Ishikawa (cell line): ENCODE measurements around the gene CACNA2D4.

ENCODE experiments used
- CEBPB ChIP-seq: IDR thresholded peaks from 2 replicates; pipeline ENCODE4 v1.6.1; 2012
- CREB1 ChIP-seq: IDR thresholded peaks from 2 replicates; pipeline ENCODE4 v1.6.1; 2012; ENCODE audit warnings: low read depth
- FOXM1 ChIP-seq: IDR thresholded peaks from 2 replicates; pipeline ENCODE4 v1.6.1; 2012; ENCODE audit warnings: low read depth, borderline replicate concordance
- NFIC ChIP-seq: IDR thresholded peaks from 2 replicates; pipeline ENCODE4 v1.6.1; 2012
- RAD21 ChIP-seq: IDR thresholded peaks from 2 replicates; pipeline ENCODE4 v1.6.1; 2012; ENCODE audit warnings: low read depth
- TAF1 ChIP-seq: IDR thresholded peaks from 2 replicates; pipeline ENCODE4 v1.6.1; 2012; ENCODE audit warnings: low read depth, mild to moderate bottlenecking
- TCF12 ChIP-seq: IDR thresholded peaks from 2 replicates; pipeline ENCODE4 v1.6.1; 2012; ENCODE audit warnings: low read depth
- YY1 ChIP-seq: IDR thresholded peaks from 2 replicates; pipeline ENCODE4 v1.6.1; 2012; ENCODE audit warnings: low read depth
- ZBTB7A ChIP-seq: IDR thresholded peaks from 2 replicates; pipeline ENCODE4 v1.6.1; 2012; ENCODE audit warnings: low read depth
- TF ChIP-seq, protein P1 (sequence below): IDR thresholded peaks from 2 replicates; pipeline ENCODE4 v1.6.1; 2012; ENCODE audit warnings: low read depth, mild to moderate bottlenecking
- TF ChIP-seq, protein P2 (sequence below): IDR thresholded peaks from 2 replicates; pipeline ENCODE4 v1.6.1; 2012
- TF ChIP-seq, protein P3 (sequence below): IDR thresholded peaks from 2 replicates; pipeline ENCODE4 v1.6.1; 2012

The CACNA2D4 gene

DNA sequence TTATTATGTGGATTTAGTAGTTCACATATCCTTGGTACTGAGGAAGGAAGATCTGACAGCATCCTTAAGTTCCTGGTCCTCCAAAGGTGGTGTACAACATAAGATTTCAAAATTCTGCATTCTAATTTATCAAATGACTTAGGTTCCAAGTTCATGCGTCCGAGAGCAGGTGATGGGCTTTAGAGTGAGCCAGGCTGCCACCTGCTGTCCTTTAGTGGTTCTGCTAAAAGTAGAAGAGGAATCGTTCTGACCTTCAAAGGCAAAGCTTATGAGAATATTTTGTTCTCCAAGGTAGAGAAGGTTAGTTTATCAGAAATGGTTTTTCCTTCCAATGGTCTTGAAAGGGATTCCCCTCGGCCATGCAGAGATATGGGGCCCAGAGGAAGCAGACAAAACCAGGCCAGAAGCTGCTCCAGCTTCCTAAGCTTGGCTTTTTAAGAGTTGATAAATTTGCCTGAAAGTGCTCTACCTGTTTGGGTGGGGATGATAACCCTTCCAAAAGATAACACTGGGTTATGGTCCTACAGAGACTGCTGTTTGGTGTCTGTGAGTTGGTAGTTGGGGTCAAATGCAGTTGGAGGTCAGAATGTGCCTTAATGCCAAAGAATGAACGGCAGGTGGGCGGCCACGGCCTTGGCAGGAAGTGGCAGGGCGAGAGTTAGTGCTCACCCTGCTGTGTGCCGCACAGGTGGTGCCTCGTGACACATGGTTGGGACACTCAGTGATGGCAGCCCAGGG is 127.2 kb downstream of the CACNA2D4 start:
- no peak for TF ChIP-seq CEBPB
- TF ChIP-seq RAD21: peak; percentile 87

DNA sequence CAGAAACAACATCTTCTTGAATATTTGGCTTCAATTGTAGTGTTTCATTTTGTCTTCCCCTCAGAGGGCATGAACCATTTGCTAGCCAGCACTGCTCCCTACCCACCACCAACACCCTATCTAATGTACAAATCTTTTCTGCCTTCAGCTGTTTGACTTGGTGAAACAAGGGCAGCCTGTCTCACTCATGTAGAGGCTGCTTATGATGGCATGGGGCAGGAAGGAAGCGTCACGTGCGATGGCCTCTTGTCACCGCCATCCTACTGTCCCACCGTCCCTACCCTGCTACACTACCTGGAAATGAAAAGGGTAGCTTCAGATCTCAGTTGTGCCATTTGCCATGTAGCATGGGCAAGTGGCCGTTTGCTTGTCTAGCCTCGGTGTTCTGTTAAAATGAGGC is 128.0 kb downstream of the CACNA2D4 start:
- TF ChIP-seq, protein P1, sequence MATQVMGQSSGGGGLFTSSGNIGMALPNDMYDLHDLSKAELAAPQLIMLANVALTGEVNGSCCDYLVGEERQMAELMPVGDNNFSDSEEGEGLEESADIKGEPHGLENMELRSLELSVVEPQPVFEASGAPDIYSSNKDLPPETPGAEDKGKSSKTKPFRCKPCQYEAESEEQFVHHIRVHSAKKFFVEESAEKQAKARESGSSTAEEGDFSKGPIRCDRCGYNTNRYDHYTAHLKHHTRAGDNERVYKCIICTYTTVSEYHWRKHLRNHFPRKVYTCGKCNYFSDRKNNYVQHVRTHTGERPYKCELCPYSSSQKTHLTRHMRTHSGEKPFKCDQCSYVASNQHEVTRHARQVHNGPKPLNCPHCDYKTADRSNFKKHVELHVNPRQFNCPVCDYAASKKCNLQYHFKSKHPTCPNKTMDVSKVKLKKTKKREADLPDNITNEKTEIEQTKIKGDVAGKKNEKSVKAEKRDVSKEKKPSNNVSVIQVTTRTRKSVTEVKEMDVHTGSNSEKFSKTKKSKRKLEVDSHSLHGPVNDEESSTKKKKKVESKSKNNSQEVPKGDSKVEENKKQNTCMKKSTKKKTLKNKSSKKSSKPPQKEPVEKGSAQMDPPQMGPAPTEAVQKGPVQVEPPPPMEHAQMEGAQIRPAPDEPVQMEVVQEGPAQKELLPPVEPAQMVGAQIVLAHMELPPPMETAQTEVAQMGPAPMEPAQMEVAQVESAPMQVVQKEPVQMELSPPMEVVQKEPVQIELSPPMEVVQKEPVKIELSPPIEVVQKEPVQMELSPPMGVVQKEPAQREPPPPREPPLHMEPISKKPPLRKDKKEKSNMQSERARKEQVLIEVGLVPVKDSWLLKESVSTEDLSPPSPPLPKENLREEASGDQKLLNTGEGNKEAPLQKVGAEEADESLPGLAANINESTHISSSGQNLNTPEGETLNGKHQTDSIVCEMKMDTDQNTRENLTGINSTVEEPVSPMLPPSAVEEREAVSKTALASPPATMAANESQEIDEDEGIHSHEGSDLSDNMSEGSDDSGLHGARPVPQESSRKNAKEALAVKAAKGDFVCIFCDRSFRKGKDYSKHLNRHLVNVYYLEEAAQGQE: no peak
- TF ChIP-seq RAD21 (no peak), NFIC (no peak), ZBTB7A (no peak), CEBPB (no peak), TCF12 (no peak)
- TF ChIP-seq, protein P2, sequence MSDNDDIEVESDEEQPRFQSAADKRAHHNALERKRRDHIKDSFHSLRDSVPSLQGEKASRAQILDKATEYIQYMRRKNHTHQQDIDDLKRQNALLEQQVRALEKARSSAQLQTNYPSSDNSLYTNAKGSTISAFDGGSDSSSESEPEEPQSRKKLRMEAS: no peak

DNA sequence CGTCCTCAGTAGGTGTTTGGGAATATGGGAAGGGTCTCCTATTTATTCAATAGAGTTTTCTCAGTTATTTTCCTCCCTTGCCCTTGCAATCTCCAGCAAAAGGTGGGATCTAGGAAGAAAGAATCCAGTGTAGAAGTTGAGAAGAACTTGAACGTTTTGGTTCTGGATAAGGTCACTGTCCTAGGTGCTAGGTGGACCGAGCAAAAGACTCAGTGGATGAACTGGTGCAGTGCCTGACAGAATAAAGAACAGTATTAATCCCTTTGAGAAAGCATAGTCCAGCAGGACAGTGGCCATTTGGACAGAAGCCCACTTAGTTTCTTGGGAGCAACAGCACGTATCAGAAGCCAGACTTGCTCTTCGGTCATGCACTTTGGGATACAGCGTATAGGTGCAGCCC is 130.7 kb downstream of the CACNA2D4 start:
- TF ChIP-seq CREB1 (no peak), NFIC (no peak), YY1 (no peak)
- TF ChIP-seq, protein P3, sequence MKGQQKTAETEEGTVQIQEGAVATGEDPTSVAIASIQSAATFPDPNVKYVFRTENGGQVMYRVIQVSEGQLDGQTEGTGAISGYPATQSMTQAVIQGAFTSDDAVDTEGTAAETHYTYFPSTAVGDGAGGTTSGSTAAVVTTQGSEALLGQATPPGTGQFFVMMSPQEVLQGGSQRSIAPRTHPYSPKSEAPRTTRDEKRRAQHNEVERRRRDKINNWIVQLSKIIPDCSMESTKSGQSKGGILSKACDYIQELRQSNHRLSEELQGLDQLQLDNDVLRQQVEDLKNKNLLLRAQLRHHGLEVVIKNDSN: no peak
- TF ChIP-seq, protein P1: peak; percentile 55; the same call in 1 of the 2 replicates

DNA sequence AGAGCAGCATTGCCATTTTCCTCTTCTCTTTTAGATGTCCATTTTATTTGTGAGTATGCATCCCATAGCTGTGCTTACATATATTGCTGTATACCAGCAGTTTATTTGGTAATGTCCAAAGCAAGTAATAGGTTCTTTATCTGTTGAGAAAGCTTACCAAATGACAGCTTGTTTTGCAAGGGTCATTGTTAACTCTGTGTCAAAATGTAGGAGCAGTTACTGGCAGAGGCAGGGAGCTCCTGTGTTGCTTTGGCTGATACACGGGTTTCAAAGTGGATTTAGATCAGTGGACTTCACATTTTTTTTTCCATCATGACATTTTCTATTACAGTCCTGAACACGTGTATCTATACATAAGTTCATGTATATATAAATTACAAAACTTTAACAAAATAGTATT is 136.2 kb downstream of the CACNA2D4 start:
- no peak for TF ChIP-seq YY1
- no peak for TF ChIP-seq FOXM1
- no peak for TF ChIP-seq TAF1
- TF ChIP-seq, protein P1: no peak
- TF ChIP-seq, protein P3: no peak

DNA sequence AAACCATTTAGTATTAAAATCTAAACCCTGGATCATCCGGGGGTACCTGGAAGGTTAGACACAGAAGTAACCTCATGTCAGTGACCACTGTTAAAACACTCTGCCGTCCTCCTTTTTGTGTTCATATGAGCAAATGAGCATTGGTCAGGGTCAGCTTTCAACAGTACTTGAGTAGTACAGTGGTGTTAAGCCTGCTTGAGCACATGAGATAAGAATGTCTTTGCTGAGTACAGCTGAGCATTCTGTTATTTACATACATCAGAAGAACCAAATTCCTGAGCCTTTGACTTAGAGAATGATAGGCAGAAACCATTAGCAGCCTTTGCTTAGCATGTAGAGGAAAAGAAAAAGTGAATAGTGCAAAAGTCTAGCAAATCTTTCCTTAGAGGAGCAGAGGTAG is 136.7 kb downstream of the CACNA2D4 start:
- TF ChIP-seq, protein P2: no peak

DNA sequence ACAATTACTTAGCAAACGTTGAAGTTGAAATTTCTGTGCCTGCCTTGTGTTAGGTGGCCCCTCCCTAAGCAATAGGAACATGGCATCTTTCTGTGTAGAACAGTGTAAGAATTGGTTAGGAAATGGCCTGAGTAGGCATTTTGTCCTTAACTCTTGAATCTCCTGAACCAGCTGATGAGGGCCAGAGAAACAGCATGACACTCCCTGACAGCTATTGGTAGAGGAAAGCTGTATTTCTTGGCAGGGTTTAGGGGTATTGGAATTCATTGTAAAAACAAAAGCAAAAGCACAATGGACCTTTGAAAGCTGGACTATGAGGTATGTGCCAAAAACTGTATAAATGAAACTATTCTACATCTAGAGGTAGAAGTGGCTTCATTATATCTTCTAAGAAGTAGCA is 138.7 kb downstream of the CACNA2D4 start:
- no peak for TF ChIP-seq ZBTB7A
- TF ChIP-seq NFIC: peak; percentile 29; the same call in 1 of the 2 replicates
